Fibroblast of upper back skin (primary cell): ENCODE results near the gene VDAC2.
A peak's percentile ranks its signal among the peaks of the same experiment; 100 is the strongest.
"Not testable (repeated sequence)": the region's sequence is repeated elsewhere in the genome, so short reads cannot be mapped to it uniquely, and the experiment has no call there.

Experiments used
- DNase-seq: peaks from one replicate; pipeline ENCODE4 v3.0.0-alpha.2; 2013

Gene VDAC2

GRCh38 chr10:75201793-75202307 is 8.7 kb upstream of the VDAC2 start:
- DNase-seq = no peak

- peak; percentile 69 for DNase-seq
These were observed 8.1 kb upstream of the VDAC2 start for GRCh38 chr10:75202321-75203045.

- not testable (repeated sequence) for DNase-seq
These were observed 7.5 kb upstream of the VDAC2 start for GRCh38 chr10:75203046-75203620.

GRCh38 chr10:75203724-75204123 is 6.9 kb upstream of the VDAC2 start:
- no peak for DNase-seq

GRCh38 chr10:75205908-75206307 is 4.7 kb upstream of the VDAC2 start:
- no peak for DNase-seq

- DNase-seq = not testable (repeated sequence)
These were observed 4.0 kb upstream of the VDAC2 start for GRCh38 chr10:75206638-75207037.

GRCh38 chr10:75207079-75207856 is 3.3 kb upstream of the VDAC2 start:
- DNase-seq = no peak

- no peak for DNase-seq
These were observed 2.8 kb upstream of the VDAC2 start for GRCh38 chr10:75207857-75208144.

GRCh38 chr10:75208181-75208580 is 2.4 kb upstream of the VDAC2 start:
- DNase-seq = peak; percentile 79

GRCh38 chr10:75209086-75209920 is 1.3 kb upstream of the VDAC2 start:
- no peak for DNase-seq

- peak; percentile 81 for DNase-seq
These were observed 695 bp upstream of the VDAC2 start for GRCh38 chr10:75209921-75210281.

GRCh38 chr10:75211007-75211691 is 553 bp downstream of the VDAC2 start:
- peak; percentile 33 for DNase-seq

GRCh38 chr10:75212343-75212742 is 1.7 kb downstream of the VDAC2 start:
- DNase-seq = no peak

GRCh38 chr10:75220274-75220673 is 9.7 kb downstream of the VDAC2 start:
- no peak for DNase-seq

- DNase-seq = not testable (repeated sequence)
These were observed 10.9 kb downstream of the VDAC2 start for GRCh38 chr10:75221492-75221891.

GRCh38 chr10:75223507-75223906 is 12.9 kb downstream of the VDAC2 start:
- no peak for DNase-seq

- no peak for DNase-seq
These were observed 15.5 kb downstream of the VDAC2 start for GRCh38 chr10:75226095-75226494.

- no peak for DNase-seq
These were observed 16.1 kb downstream of the VDAC2 start for GRCh38 chr10:75226656-75227055.

- no peak for DNase-seq
These were observed 17.7 kb downstream of the VDAC2 start for GRCh38 chr10:75228278-75228677.

- DNase-seq = no peak
These were observed 18.2 kb downstream of the VDAC2 start for GRCh38 chr10:75228834-75229233.

- DNase-seq = peak; percentile 41
These were observed 19.4 kb downstream of the VDAC2 start for GRCh38 chr10:75229971-75230370.

GRCh38 chr10:75230600-75231038 is 20.0 kb downstream of the VDAC2 start:
- DNase-seq = peak; percentile 81
